SIG-M5 (cell line): ENCODE results near the gene PER1.
A peak's percentile ranks its signal among the peaks of the same experiment; 100 is the strongest.
"Not testable (repeated sequence)": the region's sequence is repeated elsewhere in the genome, so short reads cannot be mapped to it uniquely, and the experiment has no call there.

Experiments
- DNase-seq: peaks from one replicate; lab custom pipeline; 2025; lab: John Stamatoyannopoulos, UW

PER1 gene

GRCh38 chr17:8121681-8122421 is 30.4 kb downstream of the PER1 start:
- no peak for DNase-seq

GRCh38 chr17:8121407-8121680 is 30.9 kb downstream of the PER1 start:
- no peak for DNase-seq

GRCh38 chr17:8120520-8121406 is 31.4 kb downstream of the PER1 start:
- no peak for DNase-seq

- peak; percentile 47 for DNase-seq
Observed at GRCh38 chr17:8119581-8120519, 32.4 kb downstream of the PER1 start.

GRCh38 chr17:8118769-8119580 is 33.2 kb downstream of the PER1 start:
- peak; percentile 22 for DNase-seq

GRCh38 chr17:8117980-8118768 is 34.0 kb downstream of the PER1 start, which contains the start of gene ALOXE3:
ALOXE3 (minus strand) TSS chr17:8118514; CDS start chr17:8117990, 524 bp downstream.
- no peak for DNase-seq

- DNase-seq = no peak
Observed at GRCh38 chr17:8117367-8117979, 34.7 kb downstream of the PER1 start.

GRCh38 chr17:8116776-8117175 is 35.4 kb downstream of the PER1 start:
- no peak for DNase-seq

GRCh38 chr17:8110907-8111306 is 41.3 kb downstream of the PER1 start:
- DNase-seq = no peak

GRCh38 chr17:8110456-8110804 is 41.8 kb downstream of the PER1 start:
- no peak for DNase-seq

GRCh38 chr17:8109661-8110455 is 42.3 kb downstream of the PER1 start:
- DNase-seq = no peak

GRCh38 chr17:8108972-8109660 is 43.1 kb downstream of the PER1 start:
- DNase-seq = no peak

GRCh38 chr17:8106980-8107379 is 45.2 kb downstream of the PER1 start:
- not testable (repeated sequence) for DNase-seq

- no peak for DNase-seq
Observed at GRCh38 chr17:8105957-8106398, 46.2 kb downstream of the PER1 start.

GRCh38 chr17:8104911-8105310 is 47.3 kb downstream of the PER1 start:
- DNase-seq = no peak

- no peak for DNase-seq
Observed at GRCh38 chr17:8103549-8103948, 48.7 kb downstream of the PER1 start.

- DNase-seq = no peak
Observed at GRCh38 chr17:8101721-8102120, 50.5 kb downstream of the PER1 start.

GRCh38 chr17:8100763-8101162 is 51.4 kb downstream of the PER1 start:
- no peak for DNase-seq

- DNase-seq = no peak
Observed at GRCh38 chr17:8100111-8100510, 52.1 kb downstream of the PER1 start.
